Endothelial cell of umbilical vein (primary cell): ENCODE results near the gene COX8A.

Source experiments
- POLR2AphosphoS5 ChIP-seq: IDR thresholded peaks from 2 replicates; pipeline ENCODE4 v1.6.1; 2012; ENCODE audit warnings: low read depth, mild to moderate bottlenecking, control low read depth, low read length, moderate library complexity; ENCODE audit not compliant: insufficient read depth
- TF ChIP-seq, protein P1 (sequence below), 2 donors: IDR thresholded peaks; 1 replicate in 1 of 2; 2 replicates in 1 of 2; pipeline ENCODE4 v1.5.1; 2011; ENCODE audit warnings: low read length in 2 of 2, mild to moderate bottlenecking in 2 of 2, moderate library complexity in 2 of 2, control low read depth in 1 of 2, inconsistent platforms in 1 of 2, low read depth in 1 of 2; ENCODE audit not compliant: insufficient read depth in 1 of 2; ENCODE audit errors: extremely low read depth in 1 of 2

DNA sequence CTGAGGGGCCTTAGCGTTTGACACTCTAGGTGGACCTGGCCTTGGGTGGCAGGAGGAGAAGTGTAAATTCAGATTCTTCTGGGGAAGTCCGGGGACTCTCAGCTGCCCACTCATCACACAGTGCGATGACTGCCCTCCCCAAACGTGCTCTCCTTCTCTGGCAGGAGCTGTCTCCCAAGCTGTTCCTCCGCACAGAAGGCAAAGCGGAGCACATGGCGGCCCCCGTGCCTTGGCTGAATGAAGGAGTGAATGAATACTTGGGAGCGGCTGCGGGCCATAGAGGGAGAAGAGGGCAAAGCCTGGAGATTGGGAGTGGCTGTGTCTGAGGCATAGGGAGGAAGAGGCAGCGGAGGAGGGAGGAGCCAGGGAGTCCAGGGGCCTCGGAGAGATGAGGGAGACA, 42.5 kb upstream of the COX8A start:
- TF ChIP-seq POLR2AphosphoS5 = no peak
- TF ChIP-seq, protein P1, sequence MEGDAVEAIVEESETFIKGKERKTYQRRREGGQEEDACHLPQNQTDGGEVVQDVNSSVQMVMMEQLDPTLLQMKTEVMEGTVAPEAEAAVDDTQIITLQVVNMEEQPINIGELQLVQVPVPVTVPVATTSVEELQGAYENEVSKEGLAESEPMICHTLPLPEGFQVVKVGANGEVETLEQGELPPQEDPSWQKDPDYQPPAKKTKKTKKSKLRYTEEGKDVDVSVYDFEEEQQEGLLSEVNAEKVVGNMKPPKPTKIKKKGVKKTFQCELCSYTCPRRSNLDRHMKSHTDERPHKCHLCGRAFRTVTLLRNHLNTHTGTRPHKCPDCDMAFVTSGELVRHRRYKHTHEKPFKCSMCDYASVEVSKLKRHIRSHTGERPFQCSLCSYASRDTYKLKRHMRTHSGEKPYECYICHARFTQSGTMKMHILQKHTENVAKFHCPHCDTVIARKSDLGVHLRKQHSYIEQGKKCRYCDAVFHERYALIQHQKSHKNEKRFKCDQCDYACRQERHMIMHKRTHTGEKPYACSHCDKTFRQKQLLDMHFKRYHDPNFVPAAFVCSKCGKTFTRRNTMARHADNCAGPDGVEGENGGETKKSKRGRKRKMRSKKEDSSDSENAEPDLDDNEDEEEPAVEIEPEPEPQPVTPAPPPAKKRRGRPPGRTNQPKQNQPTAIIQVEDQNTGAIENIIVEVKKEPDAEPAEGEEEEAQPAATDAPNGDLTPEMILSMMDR (IDR thresholded peaks at IDR 0.05; ENCODE audit: extremely low read depth in 1 of 2, insufficient read depth in 1 of 2, low read depth in 1 of 2, low read length in 2 of 2) = no peak
